Fibroblast of lung (primary cell): ENCODE measurements around the gene NRG2.

Experiments
- CTCF ChIP-seq, 2 donors: IDR thresholded peaks in 1 of 2; conservative IDR thresholded peaks in 1 of 2; 1 replicate in 1 of 2; 2 replicates in 1 of 2; pipeline ENCODE4 v1.5.1; 2011 to 2012; ENCODE audit warnings: low read length in 2 of 2, control low read depth in 1 of 2, inconsistent platforms in 1 of 2, low read depth in 1 of 2, mild to moderate bottlenecking in 1 of 2
- EZH2 ChIP-seq: IDR thresholded peaks from 2 replicates; pipeline ENCODE4 v1.5.1; 2012; ENCODE audit warnings: low read length, control low read depth, mild to moderate bottlenecking; ENCODE audit errors: missing control alignments

- TF ChIP-seq CTCF (conservative IDR thresholded peaks at IDR 0.05 in 1 of 2, IDR thresholded peaks at IDR 0.05 in 1 of 2; ENCODE audit: low read depth in 1 of 2, low read length in 2 of 2) (no peak), EZH2 (no peak)
Measured at GRCh38 chr5:139807647-139808030, 235.5 kb downstream of the NRG2 start.
